PC-9 (cell line): ENCODE results near the gene RPTOR. TPM values are rescaled to one million over a fixed set of nuclear protein-coding genes. Genes with fewer than 3 reads are reported as not detected.

Source experiments
- BruUV-seq: library from RNA; stranded (reverse); fragments of 400-500 nt; replicated peaks from 2 replicates; lab custom pipeline; 2021; lab: Mats Ljungman, UMichigan
- CTCF ChIA-PET: fragments of 300-600 bp; sonication (Branson Sonifier 250); formaldehyde crosslinking; loops from one replicate; lab custom pipeline; 2022; ENCODE audit warnings: antibody characterized with exemption; lab: Charles Lee
- POLR2A ChIA-PET: fragments of 300-600 bp; sonication (Branson Sonifier 250); formaldehyde crosslinking; loops from one replicate; lab custom pipeline; 2022; ENCODE audit warnings: antibody characterized with exemption; ENCODE audit not compliant: unreplicated experiment; lab: Charles Lee
- DNase-seq, 2 experiments: peaks; one replicate each; pipeline versions ENCODE4 v3.0.0 to v3.0.0-alpha.2; 2015 to 2022; ENCODE audit warnings: mixed read lengths in 1 of 2
- H2AFZ ChIP-seq: fragments of 200-600 bp; sonication (generic); 2 replicates; pipeline ENCODE4 v1.8.1; 2017; ENCODE audit warnings: antibody characterized with exemption
- H3F3A ChIP-seq: fragments of 200-600 bp; sonication (generic); 2 replicates; pipeline ENCODE4 v1.8.1; 2017; ENCODE audit warnings: antibody characterized with exemption, mild to moderate bottlenecking, low read depth; ENCODE audit not compliant: insufficient read depth
- H3K27ac ChIP-seq: fragments of 200-600 bp; sonication (generic); 2 replicates; pipeline ENCODE4 v1.6.1; 2016; ENCODE audit warnings: mixed run types
- H3K27me3 ChIP-seq: fragments of 200-600 bp; sonication (generic); 2 replicates; pipeline ENCODE4 v1.6.1; 2016; ENCODE audit warnings: low read depth, mixed run types; ENCODE audit not compliant: insufficient read depth
- H3K36me3 ChIP-seq: fragments of 200-600 bp; sonication (generic); 2 replicates; pipeline ENCODE4 v1.6.1; 2016; ENCODE audit warnings: low read depth, mixed run types
- H3K4me1 ChIP-seq: fragments of 200-600 bp; sonication (generic); replicated peaks from 2 replicates; pipeline ENCODE4 v1.6.1; 2016; ENCODE audit warnings: mixed run types; ENCODE audit not compliant: insufficient read depth
- H3K4me2 ChIP-seq: fragments of 200-600 bp; sonication (generic); 2 replicates; pipeline ENCODE4 v1.6.1; 2017; ENCODE audit warnings: mixed run types
- H3K4me3 ChIP-seq: fragments of 200-600 bp; sonication (generic); 2 replicates; pipeline ENCODE4 v1.6.1; 2016; ENCODE audit warnings: mixed run types
- H3K79me2 ChIP-seq: fragments of 200-600 bp; sonication (generic); 2 replicates; pipeline ENCODE4 v1.6.1; 2017; ENCODE audit warnings: low read depth, mixed run types
- H3K9me2 ChIP-seq: fragments of 200-600 bp; sonication (generic); 2 replicates; pipeline ENCODE4 v1.8.1; 2017; ENCODE audit warnings: mild to moderate bottlenecking; ENCODE audit not compliant: insufficient read depth
- H3K9me3 ChIP-seq: fragments of 200-600 bp; sonication (generic); 2 replicates; pipeline ENCODE4 v1.8.1; 2016; ENCODE audit warnings: low read depth; ENCODE audit not compliant: insufficient read depth
- H4K20me1 ChIP-seq: fragments of 200-600 bp; sonication (generic); 2 replicates; pipeline ENCODE4 v1.8.1; 2017; ENCODE audit not compliant: insufficient read depth
- EZH2 ChIP-seq: fragments of 200-600 bp; sonication (generic); IDR thresholded peaks from 2 replicates; pipeline ENCODE4 v1.8.0; 2017; ENCODE audit warnings: antibody characterized with exemption, low read depth
- intact Hi-C: fragments of 100-400 bp; cut with micrococcal nuclease; formaldehyde crosslinking; loops from one replicate; pipeline ENCODE4 v1.10.0; 2022; ENCODE audit not compliant: unreplicated experiment
- total RNA-seq: library from RNA; stranded (reverse); gene quantifications from 2 replicates; pipeline ENCODE4 v1.2.3, GENCODE V29; 2021
- TF ChIP-seq, protein P1 (sequence below): fragments of 200-600 bp; sonication (generic); conservative IDR thresholded peaks from 2 replicates; pipeline ENCODE4 v1.6.1; 2017; ENCODE audit warnings: mixed run types, antibody characterized with exemption, mild to moderate bottlenecking, moderate library complexity

The RPTOR gene
- total RNA-seq, 1 experiment from 2014 or later: 50.8 TPM

DNA sequence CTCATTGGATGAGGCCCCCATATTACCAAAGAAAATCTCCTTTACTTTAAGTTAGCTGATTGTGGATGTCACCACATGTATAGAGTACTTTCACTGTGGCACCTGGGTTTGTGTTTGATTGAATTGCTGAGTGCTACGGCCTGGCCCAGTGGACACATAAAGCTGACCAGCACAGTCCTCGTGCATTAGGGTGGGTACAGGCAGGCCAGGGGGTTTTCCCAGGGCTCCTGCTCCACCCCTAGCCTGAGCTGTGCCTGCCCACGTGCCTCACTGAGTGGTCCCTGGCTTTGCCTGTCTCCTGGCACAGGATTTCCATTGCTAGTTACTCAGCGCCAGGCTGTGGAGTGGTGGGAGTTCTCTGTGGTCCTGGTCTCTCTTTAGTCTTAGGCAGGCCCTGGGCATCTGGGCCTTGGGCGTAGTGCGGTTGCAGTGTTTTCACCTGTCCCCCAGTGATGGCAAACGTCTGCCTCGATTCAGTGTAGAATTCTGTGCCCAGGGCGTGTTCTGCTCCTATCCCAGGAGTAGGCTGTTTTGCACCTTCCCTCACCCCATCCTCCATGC, 86.0 kb downstream of the RPTOR start:
- no peaks in the 10 kb centered on the region for H3K36me3 ChIP-seq
- TF ChIP-seq, protein P1, sequence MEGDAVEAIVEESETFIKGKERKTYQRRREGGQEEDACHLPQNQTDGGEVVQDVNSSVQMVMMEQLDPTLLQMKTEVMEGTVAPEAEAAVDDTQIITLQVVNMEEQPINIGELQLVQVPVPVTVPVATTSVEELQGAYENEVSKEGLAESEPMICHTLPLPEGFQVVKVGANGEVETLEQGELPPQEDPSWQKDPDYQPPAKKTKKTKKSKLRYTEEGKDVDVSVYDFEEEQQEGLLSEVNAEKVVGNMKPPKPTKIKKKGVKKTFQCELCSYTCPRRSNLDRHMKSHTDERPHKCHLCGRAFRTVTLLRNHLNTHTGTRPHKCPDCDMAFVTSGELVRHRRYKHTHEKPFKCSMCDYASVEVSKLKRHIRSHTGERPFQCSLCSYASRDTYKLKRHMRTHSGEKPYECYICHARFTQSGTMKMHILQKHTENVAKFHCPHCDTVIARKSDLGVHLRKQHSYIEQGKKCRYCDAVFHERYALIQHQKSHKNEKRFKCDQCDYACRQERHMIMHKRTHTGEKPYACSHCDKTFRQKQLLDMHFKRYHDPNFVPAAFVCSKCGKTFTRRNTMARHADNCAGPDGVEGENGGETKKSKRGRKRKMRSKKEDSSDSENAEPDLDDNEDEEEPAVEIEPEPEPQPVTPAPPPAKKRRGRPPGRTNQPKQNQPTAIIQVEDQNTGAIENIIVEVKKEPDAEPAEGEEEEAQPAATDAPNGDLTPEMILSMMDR: no peak
- no peak for TF ChIP-seq EZH2
- ChIA-PET POLR2A (no interaction called here), CTCF (no interaction called here)
- H3K79me2 ChIP-seq: no peaks in the 10 kb centered on the region; the same call in 1 of the 2 replicates
- no peaks in the 10 kb centered on the region for H3K27me3 ChIP-seq
- no peak overlapping the region for H3K4me2 ChIP-seq
- intact Hi-C loops: no loop called here
- H3F3A ChIP-seq: no peaks in the 10 kb centered on the region; the same call in 1 of the 2 replicates
- no peaks in the 10 kb centered on the region for H4K20me1 ChIP-seq
- H3K9me3 ChIP-seq: no peaks in the 10 kb centered on the region
- no peak for DNase-seq
- BruUV-seq: no TSS peak
- H3K9me2 ChIP-seq: no peaks in the 10 kb centered on the region
- H3K4me3 ChIP-seq: no peak overlapping the region
- no peaks in the 10 kb centered on the region for H3K4me1 ChIP-seq
- H3K27ac ChIP-seq: no peak overlapping the region
- no peak overlapping the region for H2AFZ ChIP-seq

DNA sequence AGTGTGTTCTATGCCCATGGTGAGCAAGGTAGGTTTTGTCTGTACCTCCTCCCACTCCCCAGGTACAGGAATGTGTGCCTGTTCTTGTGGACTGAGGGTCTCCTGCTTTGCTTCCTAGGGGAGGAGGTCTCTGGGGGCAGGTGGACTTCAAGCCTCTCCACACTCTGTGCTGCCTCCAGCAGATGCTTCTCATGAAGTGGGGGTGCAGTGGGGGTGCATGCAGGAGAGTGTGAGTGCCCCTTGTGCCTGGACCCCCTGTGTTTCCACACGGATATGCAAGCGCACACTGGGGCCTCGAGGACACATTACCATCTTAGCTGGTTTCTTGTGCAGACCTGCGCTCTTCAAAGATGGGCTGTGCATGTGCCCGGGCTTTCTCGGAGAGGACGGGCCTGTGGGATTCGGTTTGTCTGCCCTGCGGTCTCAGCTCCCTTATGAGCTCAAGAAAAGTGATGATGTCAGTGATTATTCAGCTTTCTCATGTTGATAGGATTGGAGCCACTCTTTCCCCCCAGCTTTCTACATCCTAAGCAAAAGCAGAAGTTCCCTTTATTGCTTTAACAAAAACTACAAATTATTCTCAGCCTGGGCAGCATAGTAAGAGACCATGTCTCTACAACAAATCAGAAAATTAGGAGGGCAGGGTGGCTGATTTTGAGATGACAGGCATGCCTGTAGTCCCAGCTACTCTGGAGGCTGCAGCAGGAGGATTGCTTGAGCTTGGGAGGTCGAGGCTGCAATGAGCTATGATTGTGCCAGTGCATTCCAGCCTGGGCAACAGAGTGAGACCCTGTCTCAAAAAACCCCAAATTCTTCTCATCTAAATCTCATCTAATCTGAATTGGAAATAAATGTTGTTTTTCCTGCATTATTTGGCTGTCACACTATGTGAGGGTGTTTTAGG, 86.8 kb downstream of the RPTOR start:
- no peak overlapping the region for H3K4me3 ChIP-seq
- intact Hi-C loops: no loop called here
- H3K27me3 ChIP-seq: no peaks in the 10 kb centered on the region
- no peaks in the 10 kb centered on the region for H3K4me1 ChIP-seq
- TF ChIP-seq EZH2: no peak
- TF ChIP-seq, protein P1: no peak
- no peak overlapping the region for H3K27ac ChIP-seq
- H3K9me2 ChIP-seq: no peaks in the 10 kb centered on the region
- no TSS peak for BruUV-seq
- H4K20me1 ChIP-seq: no peaks in the 10 kb centered on the region
- no peaks in the 10 kb centered on the region; the same call in 1 of the 2 replicates for H3F3A ChIP-seq
- H3K79me2 ChIP-seq: no peaks in the 10 kb centered on the region; the same call in 1 of the 2 replicates
- H3K36me3 ChIP-seq: no peaks in the 10 kb centered on the region
- ChIA-PET POLR2A (interaction anchor here (0.6 kb wide), 1 partner anchor 678 kb away, joined by 3 read pairs; no protein-coding TSS in a partner anchor), CTCF (no interaction called here)
- no peak overlapping the region for H2AFZ ChIP-seq
- H3K9me3 ChIP-seq: no peaks in the 10 kb centered on the region
- no peak for DNase-seq
- no peak overlapping the region for H3K4me2 ChIP-seq

DNA sequence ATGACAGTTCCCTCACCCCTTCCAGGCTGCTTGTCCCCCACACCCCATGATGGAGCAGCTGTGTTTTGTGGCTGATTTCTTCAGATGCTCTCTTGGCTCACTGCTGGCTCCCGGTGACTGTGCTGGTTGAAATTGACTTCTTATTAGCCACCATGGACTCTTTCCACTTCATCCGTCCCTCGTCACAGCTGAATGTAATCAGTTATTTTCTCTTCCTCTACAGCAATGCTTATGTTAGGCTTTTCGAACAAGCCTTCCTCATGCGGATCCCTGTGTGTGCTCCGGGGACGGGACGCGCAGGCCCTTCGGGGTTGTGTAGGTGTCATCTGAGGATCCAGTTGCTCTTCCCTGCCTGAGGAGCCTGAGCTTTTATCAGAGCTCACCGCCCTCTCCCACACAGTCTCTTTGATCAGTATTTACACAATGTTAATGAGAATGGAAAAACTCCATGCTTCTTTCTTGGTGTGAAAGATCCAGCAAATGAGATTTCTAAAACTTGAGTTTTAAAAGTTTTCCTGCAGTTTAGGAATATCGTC, 87.5 kb downstream of the RPTOR start:
- POLR2A ChIA-PET: no interaction called here
- Histone ChIP-seq H2AFZ (no peak overlapping the region), H3K27ac (no peak overlapping the region), H3K4me3 (no peak overlapping the region), H3K27me3 (no peaks in the 10 kb centered on the region), H3K4me1 (no peaks in the 10 kb centered on the region), H3K36me3 (no peaks in the 10 kb centered on the region), H3K9me3 (no peaks in the 10 kb centered on the region), H4K20me1 (no peaks in the 10 kb centered on the region), H3F3A (no peaks in the 10 kb centered on the region; the same call in 1 of the 2 replicates), H3K79me2 (no peaks in the 10 kb centered on the region; the same call in 1 of the 2 replicates), H3K4me2 (no peak overlapping the region), H3K9me2 (no peaks in the 10 kb centered on the region)
- no TSS peak for BruUV-seq
- CTCF ChIA-PET: no interaction called here
- no peak for TF ChIP-seq EZH2
- TF ChIP-seq, protein P1: no peak
- no peak for DNase-seq
- intact Hi-C loops: no loop called here
